Endothelial cell of umbilical vein (primary cell): ENCODE results near the gene TNFAIP8. TPM values are rescaled to one million over a fixed set of nuclear protein-coding genes. Genes with fewer than 3 reads are reported as not detected.

Source experiments
- BruUV-seq: library from RNA; stranded (reverse); fragments of 400-500 nt; replicated peaks from 2 replicates; lab custom pipeline; 2021; lab: Mats Ljungman, UMichigan
- CTCF ChIA-PET: fragments of 300-600, 350-600 bp; sonication (Branson Sonifier 250); formaldehyde crosslinking; loops from one replicate; lab custom pipeline; 2021; ENCODE audit warnings: antibody characterized with exemption, inconsistent platforms; lab: Charles Lee
- POLR2A ChIA-PET: fragments of 300-600, 350-600 bp; sonication (Branson Sonifier 250); formaldehyde crosslinking; loops from one replicate; lab custom pipeline; 2021; ENCODE audit warnings: antibody characterized with exemption, inconsistent platforms; lab: Charles Lee
- DNase-seq: peaks from one replicate; pipeline ENCODE4 v3.0.0-alpha.2; 2011; ENCODE audit warnings: low read depth, low spot score
- FAIRE-seq: peaks from 2 replicates; lab custom pipeline; 2011; peaks lifted over from hg19 to GRCh38; lab: Jason Lieb, UNC
- H2AFZ ChIP-seq: 2 replicates; pipeline ENCODE4 v1.6.0; 2012; ENCODE audit warnings: low read depth, low read length, control low read depth, inconsistent platforms
- H3K27ac ChIP-seq: 2 replicates; pipeline ENCODE4 v1.5.1; 2011; ENCODE audit warnings: low read depth, mild to moderate bottlenecking, control low read depth, low read length, moderate library complexity; ENCODE audit not compliant: insufficient read depth
- H3K27me3 ChIP-seq, 2 experiments: 2 replicates each; pipeline versions ENCODE4 v1.6.0 to v1.6.1; 2011; ENCODE audit warnings: low read length in 2 of 2, mixed read lengths in 1 of 2; ENCODE audit not compliant: control insufficient read depth in 2 of 2, insufficient read depth in 2 of 2
- H3K36me3 ChIP-seq, 2 experiments: 2 replicates in 1 of 2; 3 replicates in 1 of 2; pipeline ENCODE4 v1.5.1; 2011; ENCODE audit warnings: low read length in 2 of 2, mild to moderate bottlenecking in 1 of 2, moderate library complexity in 1 of 2; ENCODE audit not compliant: control insufficient read depth in 2 of 2, insufficient read depth in 2 of 2; ENCODE audit errors: extremely low read depth in 1 of 2
- H3K4me1 ChIP-seq: 3 replicates; pipeline ENCODE4 v1.5.1; 2011; ENCODE audit warnings: mild to moderate bottlenecking, low read length; ENCODE audit not compliant: control insufficient read depth, insufficient read depth; ENCODE audit errors: extremely low read depth
- H3K4me2 ChIP-seq: 2 replicates; pipeline ENCODE4 v1.6.1; 2011; ENCODE audit warnings: low read length, control low read depth, mixed read lengths; ENCODE audit not compliant: insufficient read depth
- H3K4me3 ChIP-seq, 3 experiments: fragments of 200-600 bp in 1 of 3; sonication (generic), shearing (Covaris generic) in 1 of 3; replicated peaks in 1 of 3; 2 replicates each; pipeline ENCODE4 v1.5.1; 2011 to 2016; ENCODE audit warnings: control low read depth in 3 of 3, low read length in 3 of 3, mild to moderate bottlenecking in 2 of 3, inconsistent platforms in 1 of 3, low read depth in 1 of 3, moderate library complexity in 1 of 3; ENCODE audit not compliant: insufficient read depth in 1 of 3
- H3K79me2 ChIP-seq: 2 replicates; pipeline ENCODE4 v1.6.0; 2012; ENCODE audit warnings: low read length, inconsistent platforms; ENCODE audit not compliant: control insufficient read depth, insufficient read depth
- H3K9ac ChIP-seq: replicated peaks from 2 replicates; pipeline ENCODE3; 2011; ENCODE audit warnings: low read length, control low read depth; ENCODE audit not compliant: insufficient read depth; ENCODE audit errors: extremely low read depth
- H3K9me1 ChIP-seq: replicated peaks from 3 replicates; pipeline ENCODE4 v1.6.0; 2011; ENCODE audit warnings: mild to moderate bottlenecking, low read length; ENCODE audit not compliant: control insufficient read depth, insufficient read depth; ENCODE audit errors: extremely low read depth
- H3K9me3 ChIP-seq: replicated peaks from 2 replicates; pipeline ENCODE4 v1.5.1; 2012; ENCODE audit warnings: low read length, inconsistent platforms; ENCODE audit not compliant: control insufficient read depth, insufficient read depth
- H4K20me1 ChIP-seq: replicated peaks from 2 replicates; pipeline ENCODE3; 2011; ENCODE audit warnings: mild to moderate bottlenecking, low read length; ENCODE audit not compliant: control insufficient read depth, insufficient read depth; ENCODE audit errors: extremely low read depth
- FOS ChIP-seq: IDR thresholded peaks from 2 replicates; pipeline ENCODE4 v1.6.1; 2011; ENCODE audit warnings: mild to moderate bottlenecking, low read length, moderate library complexity, borderline replicate concordance; ENCODE audit not compliant: insufficient read depth
- JUN ChIP-seq: IDR thresholded peaks from 2 replicates; pipeline ENCODE4 v1.6.1; 2011; ENCODE audit warnings: borderline replicate concordance, low read depth; ENCODE audit not compliant: insufficient read length, insufficient read depth
- POLR2A ChIP-seq: IDR thresholded peaks from 2 replicates; pipeline ENCODE4 v1.6.1; 2012; ENCODE audit warnings: low read depth, mild to moderate bottlenecking, control low read depth, low read length
- dilution Hi-C: fragments of 300-500 bp; cut with MboI; formaldehyde crosslinking; loops from one replicate; pipeline ENCODE4 v1.15.0; 2019; ENCODE audit warnings: low sequenced_read_pairs; ENCODE audit not compliant: extremely low pct_ligation_motif_present
- intact Hi-C: fragments of 100-400 bp; cut with micrococcal nuclease; formaldehyde crosslinking; loops from one replicate; pipeline ENCODE4 v1.10.0; 2022
- polyA plus RNA-seq, 4 experiments: library from polyadenylated mRNA; depleted of rRNA in 3 of 4; stranded (reverse) in 3 of 4; unstranded in 1 of 4; fragments of >200 nt; gene quantifications; 2 replicates each; pipeline versions ENCODE4 v1.2.1 to v1.2.3, GENCODE V29; 2011 to 2012; ENCODE audit warnings: missing spikeins in 1 of 4
- total RNA-seq: library from RNA; stranded (reverse); gene quantifications from 2 replicates; pipeline ENCODE4 v1.2.3, GENCODE V29; 2021
- TF ChIP-seq, protein P1 (sequence below), 2 donors: IDR thresholded peaks; 1 replicate in 1 of 2; 2 replicates in 1 of 2; pipeline ENCODE4 v1.5.1; 2011; ENCODE audit warnings: low read length in 2 of 2, mild to moderate bottlenecking in 2 of 2, moderate library complexity in 2 of 2, control low read depth in 1 of 2, inconsistent platforms in 1 of 2, low read depth in 1 of 2; ENCODE audit not compliant: insufficient read depth in 1 of 2; ENCODE audit errors: extremely low read depth in 1 of 2

The TNFAIP8 gene
- total and polyA plus RNA-seq, 2 donors (not counting 3 experiments of a cell fraction or from before 2014, with no cell fraction given) = 4.7 to 7.4 TPM

DNA sequence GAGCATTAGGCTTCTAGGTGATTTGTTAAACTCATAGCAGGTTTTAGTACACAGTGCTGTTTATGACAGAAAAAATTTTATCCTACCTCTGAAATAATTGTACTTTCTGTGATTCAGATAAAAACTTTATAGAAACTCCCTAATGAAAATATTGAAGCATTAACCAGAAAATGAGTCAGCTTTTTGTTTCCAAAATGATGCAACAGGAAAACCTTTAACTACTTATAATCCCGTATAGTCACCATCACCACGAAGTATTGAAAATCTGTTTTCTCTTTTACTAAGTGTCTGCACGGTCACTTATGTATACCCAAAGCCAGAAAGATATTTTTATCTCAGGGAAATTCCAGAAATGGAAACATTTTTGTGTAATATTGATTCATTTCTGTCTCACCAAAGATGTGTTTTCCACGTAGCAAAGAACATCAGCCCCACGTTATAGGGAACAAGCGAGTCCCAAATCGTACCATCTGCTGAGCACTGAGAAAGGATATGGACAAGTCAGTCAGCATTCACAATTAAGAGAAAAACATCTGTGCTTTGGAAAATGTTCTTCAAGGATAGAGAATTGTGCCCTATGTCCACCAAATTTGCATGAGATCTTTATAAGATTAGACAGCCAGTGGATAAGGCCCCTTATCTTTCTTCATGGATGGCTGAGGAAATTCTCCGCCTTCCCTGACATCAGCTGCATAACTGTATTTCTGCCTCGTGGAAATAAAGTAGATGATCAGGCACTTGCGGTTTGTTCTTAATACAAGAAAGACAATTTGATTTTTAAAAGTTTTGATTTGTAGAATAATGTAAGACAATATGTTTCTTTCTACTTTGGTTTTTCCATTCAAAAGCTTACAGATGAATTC is 41.9 kb downstream of the TNFAIP8 start:
- Histone ChIP-seq H3K4me2 (peak overlapping the region; percentile 64), H4K20me1 (no peaks in the 10 kb centered on the region), H3K9me1 (no peaks in the 10 kb centered on the region), H3K36me3 (no peaks in the 10 kb centered on the region), H3K79me2 (no peaks in the 10 kb centered on the region), H3K9me3 (no peaks in the 10 kb centered on the region), H3K27ac (peak overlapping the region; percentile 53), H3K4me1 (peaks cover 25% of the 10 kb centered on the region), H3K9ac (no peak overlapping the region), H3K4me3 (peak overlapping the region in 1 of 3 experiments; percentile 26), H3K27me3 (no peaks in the 10 kb centered on the region), H2AFZ (peak overlapping the region; percentile 63)
- no TSS peak for BruUV-seq
- FAIRE-seq = peak; percentile 40
- TF ChIP-seq FOS = peak; percentile 66
- no peak for TF ChIP-seq POLR2A
- peak; percentile 44 for TF ChIP-seq JUN
- TF ChIP-seq, protein P1, sequence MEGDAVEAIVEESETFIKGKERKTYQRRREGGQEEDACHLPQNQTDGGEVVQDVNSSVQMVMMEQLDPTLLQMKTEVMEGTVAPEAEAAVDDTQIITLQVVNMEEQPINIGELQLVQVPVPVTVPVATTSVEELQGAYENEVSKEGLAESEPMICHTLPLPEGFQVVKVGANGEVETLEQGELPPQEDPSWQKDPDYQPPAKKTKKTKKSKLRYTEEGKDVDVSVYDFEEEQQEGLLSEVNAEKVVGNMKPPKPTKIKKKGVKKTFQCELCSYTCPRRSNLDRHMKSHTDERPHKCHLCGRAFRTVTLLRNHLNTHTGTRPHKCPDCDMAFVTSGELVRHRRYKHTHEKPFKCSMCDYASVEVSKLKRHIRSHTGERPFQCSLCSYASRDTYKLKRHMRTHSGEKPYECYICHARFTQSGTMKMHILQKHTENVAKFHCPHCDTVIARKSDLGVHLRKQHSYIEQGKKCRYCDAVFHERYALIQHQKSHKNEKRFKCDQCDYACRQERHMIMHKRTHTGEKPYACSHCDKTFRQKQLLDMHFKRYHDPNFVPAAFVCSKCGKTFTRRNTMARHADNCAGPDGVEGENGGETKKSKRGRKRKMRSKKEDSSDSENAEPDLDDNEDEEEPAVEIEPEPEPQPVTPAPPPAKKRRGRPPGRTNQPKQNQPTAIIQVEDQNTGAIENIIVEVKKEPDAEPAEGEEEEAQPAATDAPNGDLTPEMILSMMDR (IDR thresholded peaks at IDR 0.05; ENCODE audit: extremely low read depth in 1 of 2, insufficient read depth in 1 of 2, low read depth in 1 of 2, low read length in 2 of 2) = no peak
- intact Hi-C loops (no loop called here), dilution Hi-C loops (no loop called here)
- ChIA-PET POLR2A (no interaction called here), CTCF (interaction anchor here (1.0 to 1.5 kb wide), 2 partner anchors 14 to 410 kb away, joined by 3 to 7 read pairs; partner anchors contain the start of gene DTWD2)
- DNase-seq = peak; percentile 57
